Tibial nerve (tissue), 4 donors: Measurements from ENCODE around the gene MTA2. TPM values are rescaled to one million over a fixed set of nuclear protein-coding genes. Genes with fewer than 3 reads are reported as not detected.
A peak's percentile ranks its signal among the peaks of the same experiment; 100 is the strongest.

ENCODE experiments used
- DNase-seq, 2 donors: peaks; one replicate each; pipeline ENCODE4 v3.0.0-alpha.2; 2019; ENCODE audit warnings: low spot score in 2 of 2
- H3K27ac ChIP-seq, 4 donors: fragments of 200-600 bp; sonication (generic) in 3 of 4; one replicate each; pipeline ENCODE4 v1.5.1; 2017 to 2019; ENCODE audit warnings: mild to moderate bottlenecking in 1 of 4
- H3K27me3 ChIP-seq, 2 donors: fragments of 200-600 bp; sonication (generic) in 1 of 2; one replicate each; pipeline versions ENCODE4 v1.5.1 to v1.6.0; 2017 to 2019
- H3K36me3 ChIP-seq, 3 donors: fragments of 200-600 bp; sonication (generic); one replicate each; pipeline ENCODE4 v1.5.1; 2018 to 2019
- H3K4me1 ChIP-seq, 4 donors: fragments of 200-600 bp; sonication (generic) in 3 of 4; one replicate each; pipeline ENCODE4 v1.5.1; 2017 to 2019
- H3K4me3 ChIP-seq, 4 donors: fragments of 200-600 bp; sonication (generic) in 3 of 4; one replicate each; pipeline ENCODE4 v1.5.1; 2017 to 2019; ENCODE audit warnings: mild to moderate bottlenecking in 1 of 4, moderate library complexity in 1 of 4
- H3K9me3 ChIP-seq, 4 donors: fragments of 200-600 bp; sonication (generic) in 3 of 4; one replicate each; pipeline ENCODE4 v1.5.1; 2017 to 2019
- CTCF ChIP-seq, 5 experiments: fragments of 200-600 bp in 3 of 5; fragments of 450-650 bp in 2 of 5; sonication (generic) in 3 of 5; IDR thresholded peaks; one replicate each; pipeline ENCODE4 v1.5.1; 2016 to 2019; ENCODE audit warnings: antibody characterized with exemption in 5 of 5, mild to moderate bottlenecking in 3 of 5, moderate library complexity in 2 of 5
- EP300 ChIP-seq, 2 donors: sonication (generic); formaldehyde crosslinking; IDR thresholded peaks; one replicate each; pipeline ENCODE4 v1.6.1; 2017; ENCODE audit warnings: antibody characterized with exemption in 2 of 2, mild to moderate bottlenecking in 1 of 2
- POLR2A ChIP-seq, 2 donors: fragments of 450-650 bp; IDR thresholded peaks; one replicate each; pipeline ENCODE4 v1.6.1; 2017; ENCODE audit warnings: antibody characterized with exemption in 2 of 2, mild to moderate bottlenecking in 2 of 2, moderate library complexity in 2 of 2
- WGBS, 2 donors: methylation state at CpG; one replicate each; pipeline ENCODE4 v1.1.5; 2018; 5-methylcytosine and 5-hydroxymethylcytosine counted together
- total RNA-seq, 4 donors: library from RNA; depleted of rRNA; stranded (reverse); fragments of >200 nt; gene quantifications; one replicate each; pipeline ENCODE4 v1.1.0, GENCODE V29; 2016

The MTA2 gene
- total RNA-seq, 4 donors from 2014 or later, result 79.5 to 95.3 (median 88.8) TPM

GRCh38 chr11:62548545-62549335, 52.9 kb downstream of the MTA2 start:
- Histone ChIP-seq H3K9me3 (no peaks in the 10 kb centered on the region), H3K36me3 (no peaks in the 10 kb centered on the region), H3K27ac (peak overlapping the region; percentile 97 to 98 (median 98)), H3K4me1 (peaks cover under 1 to 64% (median 53%) of the 10 kb centered on the region in 4 donors), H3K27me3 (no peaks in the 10 kb centered on the region), H3K4me3 (no peak overlapping the region)
- 41 to 47% methylated on average over 17 of the region's 17 CpGs for WGBS, 2 donors
- peak in 1 of 2 donors; percentile 49 for DNase-seq
- TF ChIP-seq POLR2A (IDR thresholded peaks at IDR 0.05) (no peak), CTCF (IDR thresholded peaks at IDR 0.05) (no peak), EP300 (IDR thresholded peaks at IDR 0.05) (no peak)

- DNase-seq, result no peak
- Histone ChIP-seq H3K27me3 (no peaks in the 10 kb centered on the region), H3K9me3 (no peaks in the 10 kb centered on the region), H3K36me3 (no peaks in the 10 kb centered on the region), H3K4me1 (peaks cover 0 to 57% (median 50%) of the 10 kb centered on the region in 4 donors), H3K4me3 (peak overlapping the region; percentile 78 to 98 (median 88)), H3K27ac (peak overlapping the region; percentile 97 to 98 (median 98))
- TF ChIP-seq EP300 (IDR thresholded peaks at IDR 0.05) (peak in 1 of 2 donors; percentile 50), POLR2A (IDR thresholded peaks at IDR 0.05) (peak in 1 of 2 donors; percentile 35), CTCF (IDR thresholded peaks at IDR 0.05) (no peak)
- WGBS, 2 donors, result 34 to 41% methylated on average over 8 of the region's 8 CpGs
These were observed 53.9 kb downstream of the MTA2 start for GRCh38 chr11:62547691-62548281.

GRCh38 chr11:62546929-62547625, 54.6 kb downstream of the MTA2 start:
- H3K4me1 ChIP-seq, result peaks cover 0 to 57% (median 49%) of the 10 kb centered on the region in 4 donors
- TF ChIP-seq CTCF (IDR thresholded peaks at IDR 0.05), result no peak
- TF ChIP-seq POLR2A (IDR thresholded peaks at IDR 0.05), result no peak
- TF ChIP-seq EP300 (IDR thresholded peaks at IDR 0.05), result no peak
- no peaks in the 10 kb centered on the region for H3K27me3 ChIP-seq
- H3K4me3 ChIP-seq, result peak overlapping the region; percentile 78 to 98 (median 88)
- WGBS, 2 donors, result 1 to 6% methylated on average over 21 to 35 of the region's 40 CpGs
- DNase-seq, result peak in 1 of 2 donors; percentile 45
- no peaks in the 10 kb centered on the region for H3K36me3 ChIP-seq
- H3K27ac ChIP-seq, result peak overlapping the region; percentile 97 to 98 (median 98)
- H3K9me3 ChIP-seq, result no peaks in the 10 kb centered on the region

- Histone ChIP-seq H3K4me1 (peaks cover 0 to 57% (median 49%) of the 10 kb centered on the region in 4 donors), H3K4me3 (peak within 1 kb of the TSS; percentile 78 to 98 (median 88)), H3K36me3 (no peaks in the 10 kb centered on the region), H3K27ac (peak within 1 kb of the TSS; percentile 97 to 98 (median 98)), H3K9me3 (no peaks in the 10 kb centered on the region), H3K27me3 (no peaks in the 10 kb centered on the region)
- peak; percentile 74 to 87 for DNase-seq
- WGBS, 2 donors, result 0% methylated on average over 41 to 56 of the region's 69 CpGs
- TF ChIP-seq CTCF (IDR thresholded peaks at IDR 0.05) (peak in 1 of 5 experiments; percentile 36), EP300 (IDR thresholded peaks at IDR 0.05) (peak in 1 of 2 donors; percentile 85), POLR2A (IDR thresholded peaks at IDR 0.05) (peak; percentile 85 to 94)
These were observed 55.3 kb downstream of the MTA2 start, which contains the start of gene AHNAK for GRCh38 chr11:62546244-62546928. Gene AHNAK (minus strand): TSS chr11:62546806. CDS start chr11:62536098, 10,708 bp downstream.
